ENCODE measurements around the gene REXO2. TPM values are rescaled to one million over a fixed set of nuclear protein-coding genes. Genes with fewer than 3 reads are reported as not detected.

The REXO2 gene
- total and polyA plus RNA-seq, 2 of the 8 experiments (the other 6 are each of a cell fraction or from before 2014, with no cell fraction given), result 111 to 114 TPM

DNA sequence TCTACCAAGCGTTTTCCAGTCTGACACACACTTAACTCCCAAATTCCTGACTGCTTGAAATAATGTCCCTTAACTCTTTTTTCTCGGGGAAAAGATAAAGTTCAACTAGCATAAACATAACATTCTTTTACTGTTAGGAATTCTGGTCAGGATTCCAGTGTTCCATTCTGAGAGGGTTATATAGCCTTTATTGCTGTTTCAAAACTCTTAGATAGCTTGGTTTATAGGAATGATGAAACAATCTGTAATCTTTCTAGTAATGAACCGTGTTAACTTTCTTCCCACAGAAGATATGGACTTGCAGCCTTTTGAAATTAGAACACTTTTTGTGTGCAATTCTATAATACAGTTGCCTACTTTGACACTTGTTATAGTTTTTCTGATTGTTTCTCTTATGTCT lies 8.6 kb downstream of the REXO2 start:
- Histone ChIP-seq H3K56ac (replicated peaks; ENCODE audit: insufficient read length, low read depth, low read length) (no peak overlapping the region), H3K4ac (replicated peaks; ENCODE audit: insufficient read length, low read depth, low read length) (no peak overlapping the region), H3K36me3 (ENCODE audit: control insufficient read depth in 2 of 4, insufficient read depth in 4 of 4, low read length in 3 of 4) (peaks cover 2 to 55% (median 25%) of the 10 kb centered on the region in 4 experiments; a peak in 7 of 8 replicates), H3K23me2 (ENCODE audit: low read depth, low read length) (no peaks in the 10 kb centered on the region), H3K27me3 (replicated peaks in 1 of 4; ENCODE audit: control insufficient read depth in 3 of 4, extremely low read depth in 1 of 4, insufficient read depth in 3 of 4, low read length in 3 of 4) (no peaks in the 10 kb centered on the region), H3K18ac (ENCODE audit: extremely low read depth, low read length) (no peak overlapping the region), H3K23ac (ENCODE audit: insufficient read length) (no peak overlapping the region), H2AFZ (ENCODE audit: low read length) (no peak overlapping the region), H3K9me3 (ENCODE audit: insufficient read depth in 2 of 2, low read depth in 1 of 2, low read length in 1 of 2) (no peaks in the 10 kb centered on the region), H3K9ac (replicated peaks in 1 of 4; ENCODE audit: extremely low read depth in 1 of 4, low read depth in 3 of 4, low read length in 3 of 4) (no peak overlapping the region), H4K91ac (replicated peaks; ENCODE audit: insufficient read length, low read length) (no peak overlapping the region), H3K79me1 (ENCODE audit: low read depth, low read length) (peaks cover 3% of the 10 kb centered on the region), H3K4me1 (replicated peaks in 1 of 4; ENCODE audit: control insufficient read depth in 3 of 4, insufficient read depth in 4 of 4, low read length in 3 of 4) (no peaks in the 10 kb centered on the region; a peak in 1 of 7 replicates), H3K4me2 (ENCODE audit: insufficient read depth in 1 of 2, low read depth in 2 of 2, low read length in 2 of 2) (no peak overlapping the region), H3K4me3 (ENCODE audit: extremely low read depth in 1 of 4, insufficient read depth in 2 of 4, low read depth in 3 of 4, low read length in 4 of 4) (no peak overlapping the region), H3K27ac (ENCODE audit: low read depth, low read length) (no peak overlapping the region), H2BK15ac (ENCODE audit: low read length) (no peak overlapping the region), H2BK20ac (ENCODE audit: low read length) (no peak overlapping the region), H4K8ac (ENCODE audit: extremely low read depth, insufficient read depth, low read length) (no peak overlapping the region), H2BK5ac (ENCODE audit: low read depth, low read length) (no peak overlapping the region), H2BK120ac (replicated peaks; ENCODE audit: low read depth, low read length) (no peak overlapping the region), H4K20me1 (replicated peaks in 1 of 2; ENCODE audit: control insufficient read depth in 1 of 2, insufficient read depth in 2 of 2, low read length in 2 of 2) (peaks cover 0 to 4% of the 10 kb centered on the region in 2 experiments), H2BK12ac (ENCODE audit: low read depth, low read length) (no peak overlapping the region), H4K5ac (ENCODE audit: insufficient read length, low read depth, low read length) (no peak overlapping the region), H3K14ac (ENCODE audit: insufficient read length) (no peak overlapping the region), H2AK5ac (ENCODE audit: low read depth, low read length) (no peak overlapping the region), H3K79me2 (ENCODE audit: control insufficient read depth in 1 of 2, insufficient read depth in 2 of 2, low read length in 2 of 2) (peaks cover 5 to 78% of the 10 kb centered on the region in 2 experiments; a peak in 3 of 4 replicates)
- FAIRE-seq, result no peak
- ChIA-PET POLR2A (ENCODE audit: partially characterized antibody) (interaction anchor here (0.8 to 1.0 kb wide), 2 partner anchors 31 to 43 kb away, joined by 3 read pairs; no protein-coding TSS in a partner anchor), CTCF (ENCODE audit: partially characterized antibody) (interaction anchor here (1.5 to 1.9 kb wide), 2 partner anchors 52 to 291 kb away, joined by 3 read pairs; no protein-coding TSS in a partner anchor)
- DNase-seq (ENCODE audit: low read depth in 1 of 2, low spot score in 2 of 2), result no peak
- 91% methylated on average over 3 of the region's 3 CpGs; no CpG with 5 or more reads in 1 of the 2 experiments for WGBS, 2 experiments (ENCODE audit: extremely low coverage in 1 of 2, insufficient coverage in 1 of 2, insufficient read length in 1 of 2, insufficient replicate concordance in 2 of 2, low coverage in 1 of 2, low lambda C conversion rate in 2 of 2, missing lambda C conversion rate in 1 of 2)
- TF ChIP-seq YY1 (IDR thresholded peaks at IDR 0.05; ENCODE audit: low read depth, low read length) (no peak), CBX8 (IDR thresholded peaks at IDR 0.05; ENCODE audit: borderline replicate concordance, low read depth, low read length) (no peak), TBP (IDR thresholded peaks at IDR 0.05; ENCODE audit: low read depth, low read length) (no peak), SIX5 (IDR thresholded peaks at IDR 0.05; ENCODE audit: low read depth, low read length) (no peak), SUZ12 (IDR thresholded peaks at IDR 0.05; ENCODE audit: low read length) (no peak)
- TF ChIP-seq, protein P1, sequence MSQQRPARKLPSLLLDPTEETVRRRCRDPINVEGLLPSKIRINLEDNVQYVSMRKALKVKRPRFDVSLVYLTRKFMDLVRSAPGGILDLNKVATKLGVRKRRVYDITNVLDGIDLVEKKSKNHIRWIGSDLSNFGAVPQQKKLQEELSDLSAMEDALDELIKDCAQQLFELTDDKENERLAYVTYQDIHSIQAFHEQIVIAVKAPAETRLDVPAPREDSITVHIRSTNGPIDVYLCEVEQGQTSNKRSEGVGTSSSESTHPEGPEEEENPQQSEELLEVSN (IDR thresholded peaks at IDR 0.05), result no peak

Measured in H1 (cell line).